NCI-H2029 treated with DMSO at 0.1 percent for 48 hours (cell line): Measurements from ENCODE around the gene CA12.

Experiments
- DNase-seq: peaks from one replicate; lab custom pipeline; 2025; lab: John Stamatoyannopoulos, UW

CA12 gene

DNA sequence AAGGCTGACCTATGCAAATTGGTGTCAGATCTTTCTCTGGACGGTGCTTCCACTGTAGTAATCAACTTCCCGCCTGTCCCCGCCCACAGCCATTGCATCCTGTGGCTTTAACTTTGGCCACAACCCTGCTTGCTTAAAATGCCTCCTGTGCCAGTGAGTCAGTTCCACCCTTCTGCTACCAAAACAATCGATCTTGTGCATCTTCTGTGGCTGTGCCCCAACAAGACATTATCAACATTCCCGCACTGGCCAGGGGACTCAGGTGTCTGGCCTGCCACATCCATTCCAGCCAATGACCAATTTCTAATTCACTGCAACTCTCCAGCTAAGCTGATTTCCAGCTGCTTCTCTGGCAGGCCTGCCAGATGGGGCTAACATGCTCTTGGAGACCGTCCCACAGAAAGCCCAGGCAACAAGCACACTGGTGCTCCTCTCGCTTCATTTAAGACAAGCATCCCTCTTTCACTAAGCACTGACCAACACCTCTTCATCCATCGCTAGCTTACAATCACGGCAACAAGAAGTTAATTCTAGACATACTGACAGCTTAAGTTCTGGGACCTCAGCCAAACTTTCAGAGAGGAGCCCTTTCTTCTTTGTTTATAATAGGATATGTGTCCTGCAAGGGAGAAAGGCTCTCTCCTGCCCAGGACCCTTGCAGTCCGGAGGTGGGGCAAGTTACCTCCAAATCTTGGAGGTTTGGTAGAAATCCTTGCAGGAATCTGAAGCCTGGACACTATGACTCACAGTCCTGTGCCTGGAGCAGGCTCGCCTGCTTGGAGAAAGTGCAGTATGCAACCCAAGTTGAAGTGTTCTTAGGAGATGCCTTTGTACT lies 6.7 kb downstream of the CA12 start:
- DNase-seq = no peak

DNA sequence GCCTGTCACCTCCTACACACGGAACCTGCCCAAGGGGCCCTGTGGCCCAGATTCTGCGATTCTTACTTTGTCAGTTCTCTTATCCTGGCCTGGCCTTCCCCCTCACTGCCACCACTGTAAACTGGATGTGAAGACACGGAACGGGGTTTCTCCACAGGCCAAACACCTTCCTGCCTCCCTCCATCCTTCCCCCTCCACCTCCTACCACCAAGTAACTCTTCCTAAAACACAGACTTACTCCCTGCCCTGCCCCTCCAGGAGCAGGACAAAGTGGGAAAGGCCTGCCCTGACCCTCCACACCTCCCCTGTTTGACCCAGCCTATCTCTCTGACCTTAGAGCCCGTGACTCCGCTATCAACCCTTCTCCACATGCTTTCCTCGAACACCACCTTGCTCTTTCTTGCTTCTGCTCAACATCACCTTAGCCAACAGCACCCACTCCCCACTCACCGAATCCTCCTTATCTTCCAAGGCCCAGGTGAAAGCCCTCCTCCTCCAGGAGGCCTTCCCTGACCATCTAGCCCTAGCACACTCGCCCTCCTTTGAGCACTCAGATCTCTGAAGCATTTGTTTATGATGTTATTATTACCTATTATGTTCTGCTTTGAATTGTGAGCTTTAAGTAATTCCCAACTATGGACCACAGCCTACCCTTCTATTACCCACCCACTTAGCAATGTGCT lies 7.6 kb downstream of the CA12 start:
- DNase-seq = no peak

DNA sequence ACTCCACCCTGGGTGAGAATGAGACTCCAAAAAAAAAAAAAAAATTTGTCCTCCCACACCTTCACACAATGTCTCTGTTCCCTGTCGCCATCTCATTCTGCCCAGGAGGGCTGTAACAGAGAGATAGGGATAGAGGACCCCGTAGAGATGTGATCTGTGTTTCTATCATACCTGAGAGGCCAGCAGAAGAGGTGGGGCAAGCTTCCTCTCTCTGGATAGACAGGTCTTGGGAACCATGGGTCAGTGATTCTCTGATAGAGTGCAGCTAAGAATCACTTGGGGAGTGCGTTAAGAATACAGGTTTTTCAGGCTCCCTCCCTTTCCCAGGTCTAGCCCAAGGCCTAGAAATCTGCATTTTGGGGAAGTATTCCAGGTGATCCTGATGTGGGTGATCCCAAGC lies 8.3 kb downstream of the CA12 start:
- DNase-seq = no peak

DNA sequence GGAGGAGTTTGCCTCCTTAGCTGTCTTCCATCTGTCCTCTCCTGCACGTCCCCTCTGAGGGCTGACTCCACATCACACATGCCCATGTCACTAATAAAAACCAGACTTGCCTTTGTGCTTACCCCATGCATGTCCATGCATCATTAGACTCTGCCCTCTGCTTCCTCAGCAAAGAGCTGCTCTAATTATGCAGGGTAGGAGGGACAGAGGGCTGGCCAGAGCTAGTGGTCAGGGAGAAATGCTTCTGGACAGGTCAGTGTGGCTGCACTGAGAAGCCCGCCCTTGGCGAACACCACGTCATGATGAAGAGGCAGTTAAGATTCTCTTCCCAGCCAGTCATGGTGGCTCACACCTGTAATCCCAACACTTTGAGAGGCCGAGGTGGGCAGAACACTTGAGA lies 8.9 kb downstream of the CA12 start:
- DNase-seq = no peak

DNA sequence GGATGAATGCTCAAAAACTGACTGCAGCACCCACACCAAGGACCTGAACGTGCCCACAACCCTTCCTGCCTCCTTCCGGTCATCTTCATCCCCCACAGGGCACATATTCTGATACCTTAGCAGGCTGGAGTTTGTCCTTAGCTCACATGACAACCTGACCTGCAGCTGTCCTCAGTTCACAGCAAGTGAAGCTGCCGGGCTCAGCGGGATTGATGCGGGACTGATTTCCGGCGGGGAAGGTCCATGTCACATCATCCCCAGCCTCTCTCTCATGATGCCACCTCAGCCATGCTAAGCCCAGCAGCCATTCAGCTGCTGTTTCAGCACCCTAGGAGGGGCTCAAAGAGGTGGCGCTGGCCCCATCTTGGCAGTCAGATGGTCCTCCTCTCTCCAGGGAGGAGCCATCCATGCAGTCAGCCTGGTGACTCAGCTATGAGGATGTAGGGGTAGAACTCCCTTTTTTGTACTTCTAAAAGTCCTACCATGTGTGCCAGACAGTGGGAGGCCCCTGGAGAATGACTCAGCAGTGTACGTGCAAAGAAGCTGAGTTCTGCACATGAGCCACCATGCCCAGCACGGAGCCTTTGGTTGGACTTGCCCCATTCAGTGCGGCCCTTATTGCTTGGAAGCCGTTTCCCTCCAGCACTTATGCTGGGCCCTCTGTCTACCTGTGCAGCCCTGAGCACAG lies 9.5 kb downstream of the CA12 start:
- DNase-seq = no peak

DNA sequence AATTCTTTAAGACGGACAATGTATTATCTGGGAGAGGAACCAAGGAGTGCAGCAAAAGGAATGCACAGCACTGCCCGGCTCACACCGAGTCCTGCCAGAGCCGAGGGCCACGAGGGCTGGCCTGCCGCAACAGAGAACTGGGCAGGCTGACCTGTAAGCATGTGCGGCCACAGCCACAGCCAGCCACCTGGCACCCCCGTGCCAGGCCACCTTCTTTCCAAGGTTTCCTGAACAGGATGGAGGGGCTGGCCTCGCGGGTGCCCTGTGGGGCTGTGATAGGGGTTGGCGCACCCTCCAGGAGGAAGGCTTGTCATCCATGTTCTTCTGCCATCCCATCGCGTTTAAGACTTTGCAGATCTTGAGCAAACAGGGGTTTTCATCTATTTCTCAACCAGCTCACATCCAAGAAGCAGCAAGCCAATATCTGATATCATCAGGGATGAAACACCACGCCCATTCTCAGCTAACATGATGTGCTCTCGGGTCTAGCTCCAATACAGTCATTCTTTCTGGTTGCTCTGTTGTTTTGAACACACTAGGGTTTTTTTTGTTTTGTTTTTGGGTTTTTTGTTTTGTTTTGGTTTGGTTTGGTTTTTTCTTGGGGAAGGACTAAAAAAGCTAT lies 10.2 kb downstream of the CA12 start:
- DNase-seq = no peak

DNA sequence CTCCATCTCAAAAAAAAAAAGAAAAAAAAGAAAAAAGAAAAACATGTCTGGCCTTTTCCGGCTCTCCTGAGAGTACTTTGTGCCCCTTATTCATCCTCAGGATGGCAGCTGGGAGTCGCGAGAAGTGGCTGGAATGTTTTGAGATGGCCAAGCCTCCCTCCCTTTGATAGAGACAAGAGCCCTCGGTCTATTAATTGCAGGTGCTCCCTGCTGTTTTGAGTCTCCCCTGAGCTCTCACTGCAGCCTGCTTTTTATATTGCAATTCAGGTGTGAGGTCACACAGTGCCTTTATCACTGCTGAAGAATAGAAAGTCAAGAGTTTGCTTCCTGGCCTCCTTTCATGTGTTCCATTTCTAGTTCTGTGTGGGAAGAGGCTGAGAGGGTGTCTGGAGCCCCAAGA lies 10.9 kb downstream of the CA12 start:
- no peak for DNase-seq

DNA sequence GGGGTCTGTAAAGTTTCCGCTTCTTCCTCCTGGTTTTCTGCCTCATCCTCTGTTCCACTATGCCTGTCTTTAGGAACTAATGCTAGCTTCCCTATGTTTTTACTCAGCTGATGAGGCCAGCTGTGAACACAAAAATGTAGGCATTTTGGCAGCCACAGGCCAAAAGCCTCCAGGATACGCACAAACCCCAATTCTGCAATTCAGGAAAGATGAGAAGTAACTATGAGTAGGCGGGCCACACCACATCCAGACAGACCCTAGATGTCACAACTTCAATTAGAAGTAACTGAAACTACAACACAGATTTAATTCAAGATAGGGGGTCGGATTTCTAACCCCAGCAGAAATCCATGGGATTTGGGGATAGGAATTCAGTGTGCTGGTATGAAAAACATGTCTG lies 11.9 kb downstream of the CA12 start:
- DNase-seq = no peak

DNA sequence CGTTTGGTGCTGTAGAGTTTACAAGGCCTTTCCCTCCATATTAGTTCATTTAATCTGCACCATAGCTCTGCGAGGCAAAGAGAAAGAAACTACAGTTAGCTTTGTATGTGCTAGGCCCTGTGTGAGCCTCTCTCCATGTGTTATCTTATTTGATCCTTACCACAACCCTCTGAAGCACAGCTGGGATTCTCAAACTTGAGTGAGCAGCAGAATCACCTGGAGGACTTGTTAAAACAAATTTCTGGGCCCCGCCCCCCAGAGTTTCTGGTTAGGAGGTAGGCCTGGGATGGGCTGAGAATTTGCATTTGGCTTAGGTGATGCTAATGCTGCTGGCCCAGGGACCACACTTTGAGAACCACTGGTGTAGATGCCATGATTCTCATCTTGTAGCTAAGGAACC lies 12.3 kb downstream of the CA12 start:
- no peak for DNase-seq

DNA sequence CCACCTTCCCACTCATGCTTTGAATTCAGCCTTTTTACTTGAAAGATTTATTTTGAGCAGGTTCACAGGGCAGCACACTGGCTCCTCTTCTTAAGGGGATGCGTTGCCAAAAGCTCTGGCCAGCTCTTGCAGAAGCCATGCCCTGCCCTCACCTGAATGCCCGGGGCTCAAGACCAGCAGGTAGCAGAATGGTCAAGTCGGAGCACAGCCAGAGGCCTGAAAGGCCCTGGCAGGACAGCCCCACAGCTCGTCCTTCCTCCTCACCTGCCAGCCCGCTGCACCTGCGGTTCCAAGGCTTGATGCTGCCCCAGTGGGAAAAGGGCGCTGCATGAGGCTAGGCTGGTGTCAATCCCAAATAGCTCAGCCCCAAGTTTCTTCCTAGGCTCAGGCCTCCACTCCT lies 13.1 kb downstream of the CA12 start:
- no peak for DNase-seq

DNA sequence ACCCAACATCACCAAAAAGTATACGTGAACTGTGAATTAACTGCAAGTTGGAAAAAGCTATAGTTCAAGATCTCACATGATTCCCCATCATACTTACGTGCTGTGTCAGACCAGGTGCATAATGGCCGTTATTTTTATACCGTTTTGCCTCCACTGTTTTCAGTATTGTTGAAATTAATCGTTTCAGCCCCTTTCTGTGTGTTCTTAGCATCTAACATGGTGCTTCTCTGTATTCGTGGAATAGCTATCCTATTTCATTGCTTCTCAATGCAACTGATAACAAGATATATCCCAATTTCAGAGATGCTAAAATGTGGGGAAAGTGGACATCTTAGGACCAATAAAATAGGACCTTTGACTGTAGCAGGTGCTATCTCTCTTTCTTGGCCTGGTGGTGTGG lies 13.7 kb downstream of the CA12 start:
- DNase-seq = no peak

DNA sequence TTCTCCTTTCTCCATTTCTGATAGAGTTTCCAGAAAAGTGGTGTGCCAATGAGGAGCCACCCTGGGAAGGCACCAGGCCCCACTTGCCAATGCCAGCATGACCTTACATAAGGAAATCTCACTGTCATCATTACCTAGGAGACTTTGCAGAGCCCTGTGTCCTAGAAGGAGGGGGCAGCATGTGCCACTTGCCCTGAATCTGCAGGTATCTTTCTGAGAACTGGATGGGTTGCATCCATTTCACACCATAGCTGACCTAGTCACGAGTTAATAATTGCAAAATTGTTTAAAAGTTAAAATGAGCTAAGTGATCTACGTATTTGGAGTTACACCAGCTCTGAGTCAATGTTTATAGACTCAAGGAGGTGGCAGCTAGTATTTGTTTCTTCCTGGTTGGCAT lies 14.3 kb downstream of the CA12 start:
- no peak for DNase-seq

DNA sequence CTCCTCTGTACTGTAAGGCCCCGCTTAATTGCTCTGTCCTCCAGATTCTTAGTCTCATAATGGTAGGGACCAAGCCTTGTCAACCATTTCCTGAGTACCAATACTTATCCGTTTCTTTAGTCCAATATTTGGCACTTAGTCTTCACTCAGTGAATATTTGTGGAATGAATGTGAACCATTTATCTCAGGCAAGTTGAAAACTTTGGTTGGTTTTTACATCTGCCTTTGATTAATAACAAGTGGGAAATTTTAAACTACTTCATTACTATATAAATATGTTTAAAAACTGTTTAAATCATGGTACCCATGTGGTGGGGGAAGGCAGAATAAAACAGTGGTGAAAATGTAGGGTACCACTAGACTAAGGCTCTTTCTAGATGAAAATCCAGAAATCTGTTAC lies 15.2 kb downstream of the CA12 start:
- no peak for DNase-seq

DNA sequence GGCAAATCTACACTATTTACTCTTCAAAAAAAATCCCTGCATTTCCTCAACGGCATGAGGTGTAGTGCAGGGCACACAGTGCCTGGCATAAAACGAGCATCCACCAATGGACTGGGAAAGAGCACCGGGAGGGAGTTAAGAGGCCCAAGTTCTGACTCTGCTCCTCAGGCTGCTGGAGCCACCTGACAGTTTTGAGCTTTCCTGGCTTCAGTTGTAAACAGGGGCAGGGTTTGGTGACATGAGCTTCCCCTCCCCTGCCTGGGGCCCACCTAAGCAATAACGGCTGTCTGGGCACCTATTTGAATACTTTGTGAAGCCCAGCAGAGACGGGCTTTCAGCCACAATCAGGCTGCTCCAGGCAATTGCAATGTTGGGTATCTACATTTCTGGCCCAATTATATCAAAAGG lies 16.4 kb downstream of the CA12 start:
- no peak for DNase-seq

DNA sequence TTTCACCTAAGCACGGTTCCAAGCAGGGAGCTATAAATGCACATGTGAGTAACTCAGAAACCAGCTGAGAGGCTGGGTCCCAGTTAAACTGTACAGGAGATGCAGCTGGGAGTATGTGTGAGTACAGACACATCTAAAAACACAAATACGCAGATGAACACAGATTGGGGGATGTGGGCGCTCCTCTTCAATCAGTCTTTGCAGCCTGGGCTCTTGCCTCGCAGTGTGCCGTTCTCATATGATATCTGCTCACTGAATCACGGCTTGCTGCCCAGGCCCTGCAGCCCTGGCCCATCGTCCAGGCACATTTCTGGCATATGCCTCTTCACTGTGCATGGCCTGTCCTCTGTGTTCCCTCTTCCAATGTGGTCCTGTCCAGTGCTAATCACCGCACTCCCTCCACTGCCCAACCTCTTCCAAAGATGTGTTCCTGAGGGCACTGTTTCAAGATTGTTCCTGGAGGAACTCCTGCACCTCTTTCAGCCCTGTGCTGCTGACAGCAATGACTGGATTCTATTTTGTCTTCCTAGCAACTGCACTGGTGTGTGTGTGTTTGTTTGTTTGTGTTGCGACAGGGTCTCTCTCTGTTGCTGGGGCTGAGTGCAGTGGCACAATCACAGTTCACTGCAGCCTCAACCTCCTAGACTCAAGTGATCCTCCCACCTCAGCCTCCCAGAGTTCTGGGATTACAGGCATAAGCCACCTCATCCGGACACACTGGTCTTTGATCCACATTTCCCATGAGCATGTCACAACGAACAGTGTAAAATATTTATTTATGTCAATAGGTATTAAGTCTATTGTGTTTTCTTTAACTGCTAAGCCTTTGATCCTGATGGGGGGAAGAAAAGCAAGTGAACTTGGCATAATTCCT lies 17.0 kb downstream of the CA12 start:
- DNase-seq = no peak

DNA sequence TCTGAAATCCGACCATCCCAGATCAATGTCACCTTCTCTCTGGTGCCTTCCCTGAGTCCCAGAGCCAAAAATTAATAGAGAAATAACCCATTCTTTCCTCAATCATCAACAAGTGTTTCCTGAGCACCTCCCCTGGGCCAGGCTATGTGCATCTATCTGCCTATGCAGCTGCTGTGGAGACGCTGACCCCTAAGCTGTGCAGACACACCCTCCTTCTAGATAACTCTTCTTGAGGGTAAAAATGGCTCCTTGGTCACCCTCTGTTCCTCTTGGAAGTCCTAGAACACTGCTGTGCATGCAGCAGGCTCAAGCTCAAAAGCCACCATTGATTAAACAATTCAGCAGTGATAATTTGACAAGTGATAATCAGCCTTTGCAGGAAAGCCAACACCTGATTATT lies 18.4 kb downstream of the CA12 start:
- DNase-seq = no peak

DNA sequence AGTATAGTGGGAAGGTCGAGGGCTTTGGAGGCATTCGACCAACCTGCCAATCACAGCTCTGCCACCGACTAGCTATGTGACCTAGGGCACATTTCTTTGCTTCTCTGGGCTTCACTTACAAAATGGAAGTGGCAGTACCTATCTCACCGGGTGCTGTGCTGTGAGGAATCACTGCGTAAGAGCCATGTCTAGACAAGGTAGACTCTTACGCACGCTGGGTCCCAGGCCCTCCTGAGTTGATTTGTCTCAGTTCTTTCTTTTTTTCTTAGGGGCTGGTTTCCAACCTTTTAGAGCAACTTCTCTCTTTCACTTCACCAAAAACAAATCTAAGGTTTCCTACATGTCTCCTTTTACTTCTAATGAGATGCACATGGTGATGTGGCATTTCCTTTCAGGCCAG lies 18.8 kb downstream of the CA12 start:
- DNase-seq = no peak

DNA sequence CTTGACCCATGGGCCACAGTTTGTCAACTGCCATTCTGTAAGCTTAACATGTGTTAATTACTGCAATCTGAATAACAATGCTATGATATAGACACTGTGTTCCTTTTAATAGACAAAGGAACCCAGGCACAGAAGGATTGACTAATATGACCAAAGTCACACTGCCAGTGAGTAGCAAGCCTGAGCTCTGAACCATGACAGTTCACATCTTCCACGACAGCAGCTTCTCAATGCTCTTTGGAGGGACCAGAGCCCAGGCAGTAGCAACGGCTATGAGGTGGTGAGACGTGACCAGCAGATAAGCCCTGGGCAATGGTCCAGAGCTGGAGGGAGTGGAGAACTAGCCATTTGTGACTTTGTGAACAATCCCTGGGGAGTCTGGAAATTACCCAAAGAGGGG lies 19.4 kb downstream of the CA12 start:
- DNase-seq = no peak

DNA sequence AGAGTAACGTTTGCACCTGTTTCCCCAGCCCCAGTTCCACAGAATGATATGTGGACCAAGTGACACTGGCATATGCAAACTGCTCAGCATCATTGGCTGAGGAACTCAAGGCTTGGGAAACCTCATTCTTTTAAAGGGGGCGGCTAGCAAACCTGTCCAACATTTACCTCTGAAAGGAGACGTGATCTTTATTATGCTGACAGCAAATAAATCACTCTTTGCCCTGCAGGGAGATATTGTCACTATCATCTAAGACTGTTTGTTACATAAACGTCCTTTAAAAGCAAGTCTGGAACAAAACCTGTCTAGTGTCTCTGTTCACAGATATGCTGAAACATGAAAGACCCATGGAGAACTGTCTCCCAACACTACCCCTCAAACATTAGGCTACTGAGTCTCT lies 21.5 kb downstream of the CA12 start:
- DNase-seq = no peak

DNA sequence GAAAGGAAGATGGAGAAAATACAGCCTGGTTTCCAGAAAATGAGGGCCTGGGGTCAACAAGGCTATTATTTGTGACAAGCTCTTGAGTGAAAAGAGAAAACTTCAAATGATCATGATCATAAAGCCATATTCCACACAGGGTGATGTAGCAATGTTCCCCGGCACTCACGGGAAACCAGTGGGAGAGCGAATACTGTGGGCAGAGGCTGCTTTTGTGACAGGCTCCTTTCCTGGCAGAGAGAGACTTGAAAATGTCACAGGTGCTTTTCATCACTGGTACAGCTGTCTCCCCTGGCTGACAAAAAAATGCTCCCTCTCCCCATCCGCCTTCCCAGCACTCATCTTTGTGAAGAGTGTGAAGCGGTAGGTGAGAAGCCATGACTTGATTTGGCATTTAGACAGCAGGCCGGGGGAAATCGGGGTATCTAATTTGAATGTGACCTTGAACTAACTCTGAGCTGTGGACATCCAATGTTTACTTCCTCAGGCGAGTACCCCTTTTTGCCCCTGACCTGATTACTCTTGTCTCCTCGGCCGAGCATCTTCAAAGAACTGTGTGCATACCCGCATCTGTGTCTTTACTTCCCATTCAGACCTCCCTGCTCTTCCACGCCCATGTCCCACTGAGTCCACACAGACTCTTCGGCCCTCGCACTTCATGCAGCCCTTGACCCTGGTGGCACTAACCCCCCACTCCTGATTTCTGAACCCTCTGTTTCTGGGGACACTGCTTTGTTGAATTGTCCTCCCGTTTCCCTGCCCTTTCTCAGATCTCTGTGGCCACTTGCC lies 23.2 kb downstream of the CA12 start:
- no peak for DNase-seq

DNA sequence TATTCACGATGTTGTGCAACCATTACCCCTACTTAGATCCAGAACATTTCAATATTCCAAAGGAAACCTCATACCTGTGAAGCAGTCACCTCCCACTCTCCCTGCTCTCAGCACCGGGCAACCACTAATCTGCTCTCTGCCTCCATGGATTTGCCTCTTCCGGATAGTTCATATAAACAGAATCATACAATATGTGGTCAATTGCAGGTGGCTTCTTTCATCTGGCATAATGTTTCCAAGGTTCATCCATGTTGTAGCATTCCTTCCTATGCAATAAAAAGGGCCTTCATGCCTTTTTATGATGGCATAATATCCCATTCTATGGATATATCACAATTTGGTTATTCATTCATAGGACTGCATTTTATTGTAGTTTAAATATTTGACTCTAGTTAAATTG lies 23.9 kb downstream of the CA12 start:
- no peak for DNase-seq
